ENCODE data around the gene SLC13A4.

SLC13A4 gene

GRCh38 chr7:135664046-135664589 is 63.9 kb downstream of the SLC13A4 start:
- Histone ChIP-seq H3K36me3 (ENCODE audit: insufficient read depth, low read length) (peaks cover 4% of the 10 kb centered on the region), H3K4me2 (ENCODE audit: insufficient read depth, low read length) (peak overlapping the region; percentile 93), H3K27me3 (ENCODE audit: insufficient read depth, low read length, poor library complexity) (no peaks in the 10 kb centered on the region), H3K9me3 (ENCODE audit: insufficient read depth, low read length, severe bottlenecking) (no peaks in the 10 kb centered on the region), H4K20me1 (ENCODE audit: insufficient read depth, low read length) (0 out of 2 replicates have a peak, but pooled peaks cover 4% of the 10 kb centered on the region), H3K27ac (ENCODE audit: low read length) (0 out of 2 replicates have a peak overlapping the region, but pooled peaks have one; percentile 25), H3K4me1 (ENCODE audit: insufficient read depth, low read length) (peaks cover 38% of the 10 kb centered on the region), H2AFZ (ENCODE audit: low read depth, low read length) (no peak overlapping the region), H3K9ac (ENCODE audit: low read depth, low read length) (peak overlapping the region; percentile 91; the same call in 1 of the 2 replicates), H3K4me3 (ENCODE audit: low read depth in 1 of 2, low read length in 2 of 2) (peak overlapping the region in 1 of 2 experiments; percentile 99; a peak in 2 of 4 replicates), H3K79me2 (ENCODE audit: insufficient read depth, low read length) (peaks cover 66% of the 10 kb centered on the region)
- no peak for ATAC-seq (ENCODE audit: insufficient read depth, low read depth)
- DNase-seq = no peak
- TF ChIP-seq EZH2 (IDR thresholded peaks at IDR 0.05; ENCODE audit: borderline replicate concordance, low read depth, low read length, severe bottlenecking) = no peak
- TF ChIP-seq, protein P1, sequence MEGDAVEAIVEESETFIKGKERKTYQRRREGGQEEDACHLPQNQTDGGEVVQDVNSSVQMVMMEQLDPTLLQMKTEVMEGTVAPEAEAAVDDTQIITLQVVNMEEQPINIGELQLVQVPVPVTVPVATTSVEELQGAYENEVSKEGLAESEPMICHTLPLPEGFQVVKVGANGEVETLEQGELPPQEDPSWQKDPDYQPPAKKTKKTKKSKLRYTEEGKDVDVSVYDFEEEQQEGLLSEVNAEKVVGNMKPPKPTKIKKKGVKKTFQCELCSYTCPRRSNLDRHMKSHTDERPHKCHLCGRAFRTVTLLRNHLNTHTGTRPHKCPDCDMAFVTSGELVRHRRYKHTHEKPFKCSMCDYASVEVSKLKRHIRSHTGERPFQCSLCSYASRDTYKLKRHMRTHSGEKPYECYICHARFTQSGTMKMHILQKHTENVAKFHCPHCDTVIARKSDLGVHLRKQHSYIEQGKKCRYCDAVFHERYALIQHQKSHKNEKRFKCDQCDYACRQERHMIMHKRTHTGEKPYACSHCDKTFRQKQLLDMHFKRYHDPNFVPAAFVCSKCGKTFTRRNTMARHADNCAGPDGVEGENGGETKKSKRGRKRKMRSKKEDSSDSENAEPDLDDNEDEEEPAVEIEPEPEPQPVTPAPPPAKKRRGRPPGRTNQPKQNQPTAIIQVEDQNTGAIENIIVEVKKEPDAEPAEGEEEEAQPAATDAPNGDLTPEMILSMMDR (IDR thresholded peaks at IDR 0.05; ENCODE audit: borderline replicate concordance, extremely low read depth, low read length, poor library complexity, severe bottlenecking) = no peak

GRCh38 chr7:135662373-135663114 is 65.4 kb downstream of the SLC13A4 start, which contains the start of gene STMP1:
Gene STMP1 (plus strand): TSS chr7:135662514.
- peak within 1 kb of the TSS; percentile 93 for H3K4me2 ChIP-seq (ENCODE audit: insufficient read depth, low read length)

GRCh38 chr7:135662123-135662372 is 65.9 kb downstream of the SLC13A4 start:
- peak overlapping the region; percentile 91 for H3K9ac ChIP-seq (ENCODE audit: low read depth, low read length)

More at GRCh38 chr7:135662373-135663114, 65.4 kb downstream of the SLC13A4 start, which contains the start of gene STMP1:
- peaks cover 51% of the 10 kb centered on the region for H3K79me2 ChIP-seq (ENCODE audit: insufficient read depth, low read length)
- TF ChIP-seq, protein P1 (IDR thresholded peaks at IDR 0.05; ENCODE audit: borderline replicate concordance, extremely low read depth, low read length, poor library complexity, severe bottlenecking) = peak; percentile 71
- no peak for TF ChIP-seq EZH2 (IDR thresholded peaks at IDR 0.05; ENCODE audit: borderline replicate concordance, low read depth, low read length, severe bottlenecking)
- peak within 1 kb of the TSS; percentile 91 for H3K9ac ChIP-seq (ENCODE audit: low read depth, low read length)
- H3K4me3 ChIP-seq (ENCODE audit: low read depth in 1 of 2, low read length in 2 of 2) = peak within 1 kb of the TSS; percentile 91 to 99
- peak within 1 kb of the TSS; percentile 97 for H2AFZ ChIP-seq (ENCODE audit: low read depth, low read length)
- DNase-seq (peak; percentile 95), ATAC-seq (ENCODE audit: insufficient read depth, low read depth) (peak; percentile 89)
- no peaks in the 10 kb centered on the region for H4K20me1 ChIP-seq (ENCODE audit: insufficient read depth, low read length)
- H3K9me3 ChIP-seq (ENCODE audit: insufficient read depth, low read length, severe bottlenecking) = no peaks in the 10 kb centered on the region
- peak within 1 kb of the TSS; percentile 82 for H3K27ac ChIP-seq (ENCODE audit: low read length)
- H3K36me3 ChIP-seq (ENCODE audit: insufficient read depth, low read length) = no peaks in the 10 kb centered on the region
- no peaks in the 10 kb centered on the region for H3K27me3 ChIP-seq (ENCODE audit: insufficient read depth, low read length, poor library complexity)
- peaks cover 38% of the 10 kb centered on the region for H3K4me1 ChIP-seq (ENCODE audit: insufficient read depth, low read length)

More at GRCh38 chr7:135662123-135662372, 65.9 kb downstream of the SLC13A4 start:
- ATAC-seq (ENCODE audit: insufficient read depth, low read depth) (peak; percentile 49; the same call in 2 of the 3 replicates), DNase-seq (no peak)
- no peaks in the 10 kb centered on the region for H3K9me3 ChIP-seq (ENCODE audit: insufficient read depth, low read length, severe bottlenecking)
- no peaks in the 10 kb centered on the region for H4K20me1 ChIP-seq (ENCODE audit: insufficient read depth, low read length)
- H3K27ac ChIP-seq (ENCODE audit: low read length) = peak overlapping the region; percentile 79
- no peak for TF ChIP-seq EZH2 (IDR thresholded peaks at IDR 0.05; ENCODE audit: borderline replicate concordance, low read depth, low read length, severe bottlenecking)
- TF ChIP-seq, protein P1 (IDR thresholded peaks at IDR 0.05; ENCODE audit: borderline replicate concordance, extremely low read depth, low read length, poor library complexity, severe bottlenecking) = no peak
- H3K27me3 ChIP-seq (ENCODE audit: insufficient read depth, low read length, poor library complexity) = no peaks in the 10 kb centered on the region
- H3K4me2 ChIP-seq (ENCODE audit: insufficient read depth, low read length) = peak overlapping the region; percentile 93
- peaks cover 38% of the 10 kb centered on the region for H3K4me1 ChIP-seq (ENCODE audit: insufficient read depth, low read length)
- H3K4me3 ChIP-seq (ENCODE audit: low read depth in 1 of 2, low read length in 2 of 2) = peak overlapping the region; percentile 46 to 99; a peak in 3 of 4 replicates
- peak overlapping the region; percentile 97 for H2AFZ ChIP-seq (ENCODE audit: low read depth, low read length)
- H3K79me2 ChIP-seq (ENCODE audit: insufficient read depth, low read length) = peaks cover 47% of the 10 kb centered on the region
- H3K36me3 ChIP-seq (ENCODE audit: insufficient read depth, low read length) = no peaks in the 10 kb centered on the region

All from DND-41 (cell line).